ENCODE measurements around the gene NDUFS4. TPM values are rescaled to one million over a fixed set of nuclear protein-coding genes. Genes with fewer than 3 reads are reported as not detected.
"Not testable (repeated sequence)": the region's sequence is repeated elsewhere in the genome, so short reads cannot be mapped to it uniquely, and the experiment has no call there.

The NDUFS4 gene
- total RNA-seq, 4 donors from 2014 or later, result 30.4 to 99.7 (median 80.8) TPM

- no peak overlapping the region for H3K27ac ChIP-seq
- in situ Hi-C loops (cut with MboI; ENCODE audit: low pct_ligation_motif_present in 1 of 4, low pct_unique_long_range_greater_than_20kb in 1 of 4, low sequenced_read_pairs in 3 of 4), result no loop called here
Measured at GRCh38 chr5:53603009-53603687, 42.7 kb downstream of the NDUFS4 start.

DNA sequence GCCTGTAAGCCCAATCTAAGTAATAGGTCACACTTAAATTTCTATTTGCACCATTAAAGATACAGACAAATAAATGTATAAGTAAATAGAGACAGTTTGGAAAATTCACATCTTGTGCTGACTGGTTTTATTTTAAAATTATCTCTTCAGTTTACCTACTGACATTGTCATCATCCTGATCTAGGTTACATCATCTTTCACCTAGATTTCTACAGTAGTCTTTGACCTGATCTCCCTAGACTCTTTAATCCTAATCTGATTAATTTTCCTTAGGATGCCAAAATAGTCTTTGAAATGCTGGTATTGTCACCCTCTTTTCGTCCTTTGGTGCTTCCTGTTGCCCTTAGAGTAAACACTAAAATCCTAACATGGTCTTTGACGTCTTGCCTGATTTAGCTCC, 43.9 kb downstream of the NDUFS4 start:
- peaks cover 0 to 12% (median 0%) of the 10 kb centered on the region in 4 donors for H3K4me1 ChIP-seq
- peaks cover 0 to 5% (median 0%) of the 10 kb centered on the region in 4 donors for H3K36me3 ChIP-seq
- intact Hi-C loops (cut with DNase I; ENCODE audit: low total_unique reads) (no loop called here), in situ Hi-C loops (cut with MboI; ENCODE audit: low pct_ligation_motif_present in 1 of 4, low pct_unique_long_range_greater_than_20kb in 1 of 4, low sequenced_read_pairs in 3 of 4) (no loop called here)
- H3K4me3 ChIP-seq, result no peak overlapping the region
- no peak for DNase-seq
- H3K27ac ChIP-seq, result no peak overlapping the region
- no peaks in the 10 kb centered on the region for H3K27me3 ChIP-seq
- WGBS, 2 donors (ENCODE audit: low coverage in 1 of 2), result 77 to 89% methylated on average over 2 of the region's 2 CpGs
- H3K9me3 ChIP-seq, result no peaks in the 10 kb centered on the region
- TF ChIP-seq POLR2A (IDR thresholded peaks at IDR 0.05) (no peak), POLR2AphosphoS5 (IDR thresholded peaks at IDR 0.05) (no peak), EP300 (IDR thresholded peaks at IDR 0.05; ENCODE audit: low read depth) (no peak)
- TF ChIP-seq, protein P1, sequence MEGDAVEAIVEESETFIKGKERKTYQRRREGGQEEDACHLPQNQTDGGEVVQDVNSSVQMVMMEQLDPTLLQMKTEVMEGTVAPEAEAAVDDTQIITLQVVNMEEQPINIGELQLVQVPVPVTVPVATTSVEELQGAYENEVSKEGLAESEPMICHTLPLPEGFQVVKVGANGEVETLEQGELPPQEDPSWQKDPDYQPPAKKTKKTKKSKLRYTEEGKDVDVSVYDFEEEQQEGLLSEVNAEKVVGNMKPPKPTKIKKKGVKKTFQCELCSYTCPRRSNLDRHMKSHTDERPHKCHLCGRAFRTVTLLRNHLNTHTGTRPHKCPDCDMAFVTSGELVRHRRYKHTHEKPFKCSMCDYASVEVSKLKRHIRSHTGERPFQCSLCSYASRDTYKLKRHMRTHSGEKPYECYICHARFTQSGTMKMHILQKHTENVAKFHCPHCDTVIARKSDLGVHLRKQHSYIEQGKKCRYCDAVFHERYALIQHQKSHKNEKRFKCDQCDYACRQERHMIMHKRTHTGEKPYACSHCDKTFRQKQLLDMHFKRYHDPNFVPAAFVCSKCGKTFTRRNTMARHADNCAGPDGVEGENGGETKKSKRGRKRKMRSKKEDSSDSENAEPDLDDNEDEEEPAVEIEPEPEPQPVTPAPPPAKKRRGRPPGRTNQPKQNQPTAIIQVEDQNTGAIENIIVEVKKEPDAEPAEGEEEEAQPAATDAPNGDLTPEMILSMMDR (IDR thresholded peaks at IDR 0.05), result no peak

More at GRCh38 chr5:53603009-53603687, 42.7 kb downstream of the NDUFS4 start:
- DNase-seq, result no peak
- peaks cover 0 to 12% (median 0%) of the 10 kb centered on the region in 4 donors for H3K4me1 ChIP-seq
- intact Hi-C loops (cut with DNase I; ENCODE audit: low total_unique reads), result no loop called here
- no peak for TF ChIP-seq POLR2AphosphoS5 (IDR thresholded peaks at IDR 0.05)
- TF ChIP-seq EP300 (IDR thresholded peaks at IDR 0.05; ENCODE audit: low read depth), result no peak
- no peak for TF ChIP-seq POLR2A (IDR thresholded peaks at IDR 0.05)
- TF ChIP-seq, protein P1 (IDR thresholded peaks at IDR 0.05), result no peak
- no peaks in the 10 kb centered on the region for H3K27me3 ChIP-seq
- no peak overlapping the region for H3K4me3 ChIP-seq
- 55 to 65% methylated on average over 4 to 6 of the region's 6 CpGs for WGBS, 2 donors (ENCODE audit: low coverage in 1 of 2)
- no peaks in the 10 kb centered on the region for H3K9me3 ChIP-seq
- H3K36me3 ChIP-seq, result peaks cover 0 to 5% (median 0%) of the 10 kb centered on the region in 4 donors

DNA sequence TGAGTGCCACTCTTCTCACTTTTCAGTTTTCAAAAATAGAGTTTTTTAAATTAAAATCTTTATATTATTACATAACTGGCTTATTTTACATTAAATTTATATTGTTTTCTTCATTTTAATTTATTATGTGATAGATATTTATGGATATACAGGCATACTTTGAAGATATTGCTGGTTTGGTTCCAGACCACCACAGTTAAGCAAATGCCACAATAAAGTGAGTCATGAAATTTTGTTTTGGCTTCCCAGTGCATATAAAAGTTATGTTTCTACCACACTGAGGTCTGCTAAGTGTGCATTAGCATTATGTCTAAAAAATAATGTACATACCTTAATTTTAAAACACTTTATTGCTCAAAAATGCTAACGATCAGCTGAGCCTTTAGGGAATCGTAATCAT, 47.4 kb downstream of the NDUFS4 start:
- in situ Hi-C loops (cut with MboI; ENCODE audit: low pct_ligation_motif_present in 1 of 4, low pct_unique_long_range_greater_than_20kb in 1 of 4, low sequenced_read_pairs in 3 of 4), result no loop called here
- TF ChIP-seq POLR2AphosphoS5 (IDR thresholded peaks at IDR 0.05) (no peak), POLR2A (IDR thresholded peaks at IDR 0.05) (no peak), EP300 (IDR thresholded peaks at IDR 0.05; ENCODE audit: low read depth) (no peak)
- TF ChIP-seq, protein P1 (IDR thresholded peaks at IDR 0.05), result no peak
- WGBS, 2 donors (ENCODE audit: low coverage in 1 of 2), result 95% methylated on average over 2 of the region's 2 CpGs; no CpG with 5 or more reads in 1 of the 2 donors
- Histone ChIP-seq H3K9me3 (no peaks in the 10 kb centered on the region), H3K4me3 (no peak overlapping the region), H3K36me3 (peaks cover 0 to 5% (median 0%) of the 10 kb centered on the region in 4 donors), H3K27me3 (no peaks in the 10 kb centered on the region), H3K27ac (no peak overlapping the region), H3K4me1 (peaks cover 0 to 9% (median under 1%) of the 10 kb centered on the region in 4 donors)
- no peak for DNase-seq
- intact Hi-C loops (cut with DNase I; ENCODE audit: low total_unique reads), result no loop called here

GRCh38 chr5:53608897-53609296, 48.5 kb downstream of the NDUFS4 start:
- WGBS, 2 donors (ENCODE audit: low coverage in 1 of 2), result 91 to 100% methylated on average over 3 to 4 of the region's 4 CpGs
- H3K4me3 ChIP-seq; H3K36me3 ChIP-seq; in situ Hi-C loops (cut with MboI; ENCODE audit: low pct_ligation_motif_present in 1 of 4, low pct_unique_long_range_greater_than_20kb in 1 of 4, low sequenced_read_pairs in 3 of 4); H3K27ac ChIP-seq; H3K27me3 ChIP-seq; DNase-seq; intact Hi-C loops (cut with DNase I; ENCODE audit: low total_unique reads); H3K9me3 ChIP-seq: not testable (repeated sequence)
- H3K4me1 ChIP-seq, result peaks cover 0 to 13% (median 2%) of the 10 kb centered on the region in 4 donors
